GM12875 (cell line): ENCODE results near the gene APH1B.

ENCODE experiments used
- H3K4me3 ChIP-seq: one replicate; pipeline ENCODE4 v1.5.1; 2011; ENCODE audit warnings: low read depth, low read length, control low read depth
- TF ChIP-seq, protein P1 (sequence below): IDR thresholded peaks from 2 replicates; pipeline ENCODE4 v1.5.1; 2011; ENCODE audit warnings: low read depth, mild to moderate bottlenecking, control low read depth, inconsistent platforms, low read length, moderate library complexity, borderline replicate concordance; ENCODE audit not compliant: insufficient read depth

APH1B gene

DNA sequence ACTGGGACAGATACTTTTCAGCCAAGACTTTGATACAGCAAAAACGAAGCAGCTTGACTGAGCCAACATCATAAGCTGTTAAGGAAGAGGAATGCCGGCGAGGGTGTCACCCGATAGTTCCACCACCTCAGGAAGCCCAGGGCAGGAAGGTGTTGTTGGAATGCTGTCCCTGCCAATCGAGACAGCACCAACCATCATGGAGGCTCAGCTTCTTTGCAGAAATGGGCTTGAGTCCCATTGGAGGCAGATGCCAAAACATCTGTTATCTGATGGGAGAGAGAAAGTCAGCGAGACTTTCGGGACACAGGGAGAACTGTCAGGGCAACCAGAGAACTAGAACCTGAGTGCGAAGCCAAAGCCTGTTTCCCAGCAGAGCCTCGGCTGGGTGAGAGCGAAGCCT, 53.5 kb downstream of the APH1B start:
- TF ChIP-seq, protein P1, sequence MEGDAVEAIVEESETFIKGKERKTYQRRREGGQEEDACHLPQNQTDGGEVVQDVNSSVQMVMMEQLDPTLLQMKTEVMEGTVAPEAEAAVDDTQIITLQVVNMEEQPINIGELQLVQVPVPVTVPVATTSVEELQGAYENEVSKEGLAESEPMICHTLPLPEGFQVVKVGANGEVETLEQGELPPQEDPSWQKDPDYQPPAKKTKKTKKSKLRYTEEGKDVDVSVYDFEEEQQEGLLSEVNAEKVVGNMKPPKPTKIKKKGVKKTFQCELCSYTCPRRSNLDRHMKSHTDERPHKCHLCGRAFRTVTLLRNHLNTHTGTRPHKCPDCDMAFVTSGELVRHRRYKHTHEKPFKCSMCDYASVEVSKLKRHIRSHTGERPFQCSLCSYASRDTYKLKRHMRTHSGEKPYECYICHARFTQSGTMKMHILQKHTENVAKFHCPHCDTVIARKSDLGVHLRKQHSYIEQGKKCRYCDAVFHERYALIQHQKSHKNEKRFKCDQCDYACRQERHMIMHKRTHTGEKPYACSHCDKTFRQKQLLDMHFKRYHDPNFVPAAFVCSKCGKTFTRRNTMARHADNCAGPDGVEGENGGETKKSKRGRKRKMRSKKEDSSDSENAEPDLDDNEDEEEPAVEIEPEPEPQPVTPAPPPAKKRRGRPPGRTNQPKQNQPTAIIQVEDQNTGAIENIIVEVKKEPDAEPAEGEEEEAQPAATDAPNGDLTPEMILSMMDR: no peak
- no peak overlapping the region for H3K4me3 ChIP-seq

DNA sequence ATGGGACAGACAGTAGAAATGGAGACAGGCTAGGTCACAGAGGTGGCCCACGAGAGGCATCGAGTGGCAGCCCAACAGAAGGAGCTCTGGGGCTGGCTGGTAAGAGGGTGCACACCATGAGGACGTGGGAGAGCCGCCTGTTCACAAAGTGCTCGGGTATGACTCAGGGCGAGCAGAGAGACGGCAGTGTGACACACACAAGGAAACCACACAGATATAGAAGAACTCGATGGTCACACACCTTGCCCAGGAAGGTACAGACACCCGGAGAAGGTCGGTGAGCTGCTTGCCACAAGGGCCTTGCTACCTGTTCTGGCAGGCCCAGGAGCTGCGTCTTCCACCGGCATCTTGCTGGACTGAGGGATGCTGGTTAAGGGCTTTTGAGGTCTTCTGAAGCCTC, 54.1 kb downstream of the APH1B start:
- TF ChIP-seq, protein P1: no peak

GRCh38 chr15:63332367-63333124, 55.1 kb downstream of the APH1B start:
- no peak overlapping the region for H3K4me3 ChIP-seq
- TF ChIP-seq, protein P1: no peak

More for the DNA sequence above, 54.1 kb downstream of the APH1B start:
- no peak overlapping the region for H3K4me3 ChIP-seq

- no peak overlapping the region for H3K4me3 ChIP-seq
- TF ChIP-seq, protein P1: no peak
These were observed 57.4 kb downstream of the APH1B start for GRCh38 chr15:63334821-63335220.

- TF ChIP-seq, protein P1: no peak
- H3K4me3 ChIP-seq: no peak overlapping the region
These were observed 58.3 kb downstream of the APH1B start for GRCh38 chr15:63335543-63336240.

- no peak overlapping the region for H3K4me3 ChIP-seq
- TF ChIP-seq, protein P1: no peak
These were observed 59.6 kb downstream of the APH1B start for GRCh38 chr15:63337046-63337445.

GRCh38 chr15:63338170-63338569, 60.8 kb downstream of the APH1B start:
- TF ChIP-seq, protein P1: no peak

More at GRCh38 chr15:63338170-63338569, 60.8 kb downstream of the APH1B start:
- no peak overlapping the region for H3K4me3 ChIP-seq
